ENCODE measurements around the gene NEURL1B. TPM values are rescaled to one million over a fixed set of nuclear protein-coding genes. Genes with fewer than 3 reads are reported as not detected.

Gene NEURL1B
- polyA plus RNA-seq, 1 of the 3 experiments (the other 2 are of a cell fraction) = 2.8 TPM

DNA sequence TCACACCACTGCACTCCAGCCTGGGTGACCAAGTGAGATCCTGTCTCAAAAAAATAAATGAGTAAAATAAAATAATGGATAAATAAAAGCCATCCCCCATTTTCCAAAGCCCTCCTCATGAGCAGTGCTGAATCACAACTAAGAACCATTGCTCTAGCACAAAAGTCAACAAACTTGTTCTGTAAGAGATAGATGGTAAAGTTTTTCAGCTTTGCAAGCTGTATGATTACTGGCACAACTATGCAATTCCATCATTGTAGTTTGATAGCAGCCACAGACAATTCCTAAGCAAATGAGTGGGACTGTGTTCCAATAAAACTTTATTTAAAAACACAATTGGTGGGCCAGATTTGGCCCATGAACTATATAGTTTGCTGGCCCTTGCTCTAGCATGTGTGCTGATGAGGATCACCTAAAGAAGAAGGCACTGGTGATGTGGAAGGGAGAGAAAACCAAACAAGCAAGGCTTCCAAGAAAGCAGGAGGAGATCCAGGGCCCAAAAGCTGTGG is 64.6 kb downstream of the NEURL1B start:
- POLR2A ChIA-PET = no interaction called here
- DNase-seq = no peak
- no peak overlapping the region for H2AFZ ChIP-seq (ENCODE audit: low read depth)
- H3K4me1 ChIP-seq (ENCODE audit: control insufficient read depth in 1 of 2, insufficient read depth in 2 of 2, low read depth in 1 of 2, low read length in 1 of 2) = peaks cover 0 to 3% of the 10 kb centered on the region in 2 experiments; a peak in 2 of 4 replicates
- H3K9me2 ChIP-seq = no peaks in the 10 kb centered on the region
- CTCF ChIA-PET = interaction anchor here (1.0 to 10.8 kb wide), 10 partner anchors 7 to 252 kb away, joined by 3 to 508 read pairs (median 14); partner anchors contain the start of gene DUSP1
- no peaks in the 10 kb centered on the region for H4K20me1 ChIP-seq (ENCODE audit: insufficient read depth)
- no peaks in the 10 kb centered on the region for H3K9me3 ChIP-seq
- H3K36me3 ChIP-seq (replicated peaks in 1 of 2; ENCODE audit: control insufficient read depth in 1 of 2, insufficient read depth in 2 of 2, low read length in 1 of 2) = no peaks in the 10 kb centered on the region
- H3K27ac ChIP-seq (ENCODE audit: low read depth in 2 of 2, low read length in 1 of 2) = no peak overlapping the region
- H3F3A ChIP-seq (replicated peaks; ENCODE audit: insufficient read depth) = peaks cover 5% of the 10 kb centered on the region
- no peaks in the 10 kb centered on the region for H3K27me3 ChIP-seq (ENCODE audit: insufficient read depth)
- H3K4me2 ChIP-seq = no peak overlapping the region
- no peaks in the 10 kb centered on the region for H3K79me2 ChIP-seq (ENCODE audit: insufficient read depth)
- no peak overlapping the region for H3K4me3 ChIP-seq (ENCODE audit: low read depth in 2 of 2, low read length in 1 of 2)
- H3K9ac ChIP-seq = no peak overlapping the region
- TF ChIP-seq YY1 (IDR thresholded peaks at IDR 0.05; ENCODE audit: low read depth) (no peak), ZBTB33 (IDR thresholded peaks at IDR 0.05; ENCODE audit: borderline replicate concordance, low read depth) (no peak), NFIC (IDR thresholded peaks at IDR 0.05; ENCODE audit: borderline replicate concordance) (no peak), RAD21 (IDR thresholded peaks at IDR 0.05; ENCODE audit: low read length) (no peak), GABPA (IDR thresholded peaks at IDR 0.05; ENCODE audit: low read depth) (no peak), RXRA (IDR thresholded peaks at IDR 0.05; ENCODE audit: borderline replicate concordance, low read depth) (no peak), NRF1 (IDR thresholded peaks at IDR 0.05; ENCODE audit: low read depth, low read length) (no peak), MEF2A (IDR thresholded peaks at IDR 0.05; ENCODE audit: borderline replicate concordance, low read depth) (no peak), EP300 (IDR thresholded peaks at IDR 0.05; ENCODE audit: borderline replicate concordance in 1 of 2, low read depth in 1 of 2, low read length in 1 of 2) (no peak)

- DNase-seq = no peak
- CTCF ChIA-PET = interaction anchor here (0.6 to 10.8 kb wide), 49 partner anchors 8 to 625 kb away, joined by 3 to 508 read pairs (median 4); partner anchors contain the start of genes ATP6V0E1, BNIP1, DUSP1 and RPL26L1
- WGBS (ENCODE audit: low lambda C conversion rate) = 52% methylated on average over 4 of the region's 4 CpGs
- TF ChIP-seq POLR2AphosphoS5 (IDR thresholded peaks at IDR 0.05; ENCODE audit: low read depth, low read length) (no peak), RXRA (IDR thresholded peaks at IDR 0.05; ENCODE audit: borderline replicate concordance, low read depth) (no peak), TAF1 (IDR thresholded peaks at IDR 0.05; ENCODE audit: borderline replicate concordance, low read depth, low read length) (no peak)
- peaks cover 5% of the 10 kb centered on the region for H3F3A ChIP-seq (replicated peaks; ENCODE audit: insufficient read depth)
- no peak overlapping the region for H3K4me2 ChIP-seq
- no peaks in the 10 kb centered on the region for H3K27me3 ChIP-seq (ENCODE audit: insufficient read depth)
- no peaks in the 10 kb centered on the region for H3K9me2 ChIP-seq
- H3K79me2 ChIP-seq (ENCODE audit: insufficient read depth) = no peaks in the 10 kb centered on the region
- POLR2A ChIA-PET = interaction anchor here (0.7 to 1.4 kb wide), 3 partner anchors 11 to 227 kb away, joined by 3 read pairs; no protein-coding TSS in a partner anchor
- peaks cover 0 to 3% of the 10 kb centered on the region in 2 experiments; a peak in 2 of 4 replicates for H3K4me1 ChIP-seq (ENCODE audit: control insufficient read depth in 1 of 2, insufficient read depth in 2 of 2, low read depth in 1 of 2, low read length in 1 of 2)
- H4K20me1 ChIP-seq (ENCODE audit: insufficient read depth) = no peaks in the 10 kb centered on the region
- H3K9me3 ChIP-seq = no peaks in the 10 kb centered on the region
- no peaks in the 10 kb centered on the region for H3K36me3 ChIP-seq (replicated peaks in 1 of 2; ENCODE audit: control insufficient read depth in 1 of 2, insufficient read depth in 2 of 2, low read length in 1 of 2)
- no peak overlapping the region for H3K27ac ChIP-seq (ENCODE audit: low read depth in 2 of 2, low read length in 1 of 2)
- no peak overlapping the region for H3K4me3 ChIP-seq (ENCODE audit: low read depth in 2 of 2, low read length in 1 of 2)
- no peak overlapping the region for H2AFZ ChIP-seq (ENCODE audit: low read depth)
- H3K9ac ChIP-seq = no peak overlapping the region
Observed at GRCh38 chr5:172706796-172707195, 65.7 kb downstream of the NEURL1B start.
